Posterior vena cava (tissue), 2 donors: ENCODE measurements around the gene PPP2R5C. TPM values are rescaled to one million over a fixed set of nuclear protein-coding genes. Genes with fewer than 3 reads are reported as not detected.
"Not testable (repeated sequence)": the region's sequence is repeated elsewhere in the genome, so short reads cannot be mapped to it uniquely, and the experiment has no call there.

Source experiments
- DNase-seq: peaks from one replicate; pipeline ENCODE4 v3.0.0-alpha.2; 2020; ENCODE audit warnings: low spot score
- intact Hi-C, 2 donors: fragments of 100-400 bp; cut with DNase I; formaldehyde crosslinking; loops; one replicate each; pipeline versions ENCODE4 v1.14.1 to v1.14.2; 2022 to 2023
- total RNA-seq, 2 donors: library from RNA; stranded (reverse); fragmentation: NEBNext Ultra II Directional; extraction: Animal tissue kit (Norgen Biotek cat#: 25700); gene quantifications; one replicate each; pipeline ENCODE4 v1.2.1, GENCODE V29; 2021
- donor health status: DM: yes; HTN: yes; CAD: no.
- donor health status: DM: yes; HTN: yes; CAD: no.

PPP2R5C gene
- total RNA-seq, 2 donors from 2014 or later, result 132 to 135 TPM

DNA sequence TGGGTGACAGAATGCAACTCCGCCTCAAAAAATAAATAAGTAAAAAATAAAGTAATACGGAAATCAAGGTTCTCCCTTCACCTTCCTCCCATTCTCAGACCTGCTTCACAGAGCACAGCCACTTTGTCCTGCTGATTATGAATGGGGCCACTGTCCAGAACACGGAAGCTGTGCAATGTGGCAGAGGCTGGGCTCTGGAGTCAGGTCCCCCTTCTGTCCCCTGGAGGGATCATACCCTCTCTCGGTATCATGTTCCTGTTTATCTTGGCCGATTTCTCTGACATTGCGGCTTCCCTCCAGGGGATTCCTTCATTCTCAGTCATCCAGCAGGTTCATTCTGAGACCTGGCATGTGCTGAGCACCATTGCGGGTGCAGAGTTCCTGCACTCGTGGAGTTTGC lies 11.3 kb downstream of the PPP2R5C start:
- intact Hi-C loops, result no loop called here
- no peak for DNase-seq

DNA sequence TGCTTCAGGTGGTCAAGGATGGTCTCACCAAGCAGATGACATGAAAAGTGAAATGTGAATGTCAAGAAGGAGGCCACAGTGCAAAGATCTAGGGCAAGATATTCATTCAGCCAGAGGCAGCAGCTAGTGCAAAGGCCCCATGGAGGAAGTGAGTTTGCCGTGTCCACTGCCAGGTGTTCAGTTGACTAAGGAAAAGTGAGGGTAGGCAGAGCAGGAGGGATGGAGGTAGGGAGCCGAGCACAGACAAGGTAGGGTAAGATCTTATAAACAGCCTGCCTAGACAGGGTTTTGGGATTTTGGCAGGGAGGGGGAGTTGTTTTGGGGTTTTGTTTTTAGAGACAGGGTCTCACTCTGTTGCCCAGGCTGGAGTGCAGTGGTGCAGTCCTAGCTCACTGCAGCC lies 11.9 kb downstream of the PPP2R5C start:
- intact Hi-C loops, result no loop called here
- no peak for DNase-seq

DNA sequence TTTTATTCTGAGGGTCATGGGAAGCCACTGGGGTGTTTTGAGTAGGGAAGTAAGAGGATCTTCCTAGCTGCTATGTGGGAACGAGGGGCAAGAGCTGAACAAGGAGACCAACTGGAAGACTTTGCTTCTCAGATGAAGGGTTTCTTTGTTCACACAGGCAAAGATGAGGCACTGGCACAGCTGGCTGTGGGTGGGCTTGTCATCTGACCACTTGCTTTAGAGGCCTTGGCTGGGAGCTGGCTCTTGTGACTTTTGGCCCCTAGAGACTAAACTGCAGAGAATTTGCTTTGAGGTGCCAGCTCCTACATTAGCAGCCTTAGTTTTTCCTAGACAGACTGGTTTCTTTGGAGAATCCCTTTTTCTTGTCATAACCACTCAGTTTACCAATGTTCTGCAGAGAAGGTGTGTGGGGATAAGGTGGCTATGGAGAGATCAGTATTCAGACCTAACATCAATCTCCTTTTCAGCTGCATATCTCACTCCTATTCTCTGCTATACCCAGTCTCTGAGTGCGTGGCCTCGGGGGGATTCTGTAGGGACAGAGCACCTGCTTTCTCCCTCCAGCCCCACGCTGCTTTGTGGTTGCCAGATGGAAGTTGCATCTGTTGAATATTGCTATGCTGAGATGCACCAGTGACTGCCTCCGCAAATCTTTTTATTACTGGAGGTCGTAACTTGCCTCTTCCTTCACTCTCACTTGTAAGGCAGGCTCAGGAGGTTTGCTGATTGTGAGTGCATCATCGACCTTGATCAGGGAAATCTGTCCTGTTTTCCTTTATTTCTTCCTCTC lies 12.7 kb downstream of the PPP2R5C start:
- intact Hi-C loops, result no loop called here
- no peak for DNase-seq

DNA sequence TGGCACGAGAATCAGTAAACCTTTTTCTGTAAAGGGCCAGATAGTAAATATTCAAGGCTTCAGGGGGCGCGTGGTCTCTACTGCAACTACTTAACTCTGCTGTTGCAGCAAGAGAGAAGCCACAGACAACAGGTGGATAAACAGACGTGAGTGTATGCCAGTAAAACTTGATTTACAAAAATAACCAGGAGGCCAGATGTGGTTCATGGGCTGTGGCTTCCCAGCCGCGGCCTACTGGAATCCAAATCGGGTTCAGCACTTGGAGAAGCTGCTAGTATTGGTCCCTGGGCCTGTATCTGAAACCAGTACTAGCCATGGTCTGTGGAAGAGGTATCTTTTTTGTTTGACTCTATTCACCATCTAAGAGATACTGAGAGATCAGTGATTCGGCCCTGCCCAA lies 13.3 kb downstream of the PPP2R5C start:
- intact Hi-C loops, result no loop called here
- no peak for DNase-seq

DNA sequence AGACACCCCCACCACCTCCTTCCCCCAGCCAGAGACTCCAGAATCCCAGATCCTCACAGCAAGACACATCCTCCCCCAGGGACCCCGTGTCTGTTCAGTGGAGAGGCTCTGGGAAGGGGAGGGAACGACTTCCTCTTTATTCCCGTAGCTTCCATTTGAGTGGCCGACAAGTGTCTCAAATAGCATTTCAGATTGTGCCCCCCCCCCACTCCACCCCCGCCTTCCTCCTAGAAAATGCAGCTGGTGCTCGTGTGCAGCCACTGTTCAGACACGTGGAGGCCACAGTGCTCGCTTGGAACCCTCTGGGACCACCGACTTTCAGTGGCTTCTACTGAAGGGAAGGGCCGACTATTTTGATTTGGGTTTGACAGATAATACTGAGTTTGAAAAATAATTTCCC lies 14.3 kb downstream of the PPP2R5C start:
- no peak for DNase-seq
- intact Hi-C loops, result no loop called here

DNA sequence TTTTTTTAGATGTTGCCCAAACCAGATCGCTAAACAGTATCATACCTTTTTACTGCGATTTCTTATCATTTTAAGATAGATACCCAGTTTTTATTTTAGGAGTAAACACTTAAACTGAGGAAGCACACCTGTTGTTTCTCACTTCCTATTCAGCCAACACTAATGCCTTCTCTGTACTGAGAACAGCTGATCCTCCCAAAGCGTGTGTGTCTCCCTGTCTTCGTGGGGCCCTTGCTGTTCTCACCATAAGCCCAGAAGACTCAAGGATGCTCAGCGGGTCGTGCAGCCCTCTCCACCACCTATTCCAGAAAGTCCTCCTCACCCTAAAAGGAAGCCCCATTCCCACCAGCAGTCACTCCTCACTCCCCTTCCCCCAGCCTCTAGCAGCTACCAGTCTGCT lies 14.8 kb downstream of the PPP2R5C start:
- intact Hi-C loops, result no loop called here
- no peak for DNase-seq

DNA sequence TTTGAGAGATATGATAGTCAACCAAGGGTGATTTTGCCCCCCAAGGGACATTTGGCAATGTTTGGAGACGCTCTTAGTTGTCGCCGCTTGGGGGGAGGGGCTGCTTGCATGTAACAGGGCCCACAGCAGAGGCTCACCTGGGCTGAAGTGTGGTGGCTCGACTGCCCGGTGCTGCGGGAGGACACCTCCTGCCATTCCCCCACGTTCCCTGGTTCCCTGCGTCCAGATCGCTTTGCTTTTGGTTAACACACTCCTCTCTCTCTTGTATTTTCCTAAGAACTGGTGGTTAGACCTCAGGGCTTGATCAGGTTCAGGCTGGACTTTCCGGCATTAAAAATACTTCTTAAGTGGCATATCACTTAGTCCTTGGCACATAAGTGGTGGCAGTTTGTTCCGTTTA lies 18.9 kb downstream of the PPP2R5C start:
- intact Hi-C loops, result no loop called here
- DNase-seq, result no peak

DNA sequence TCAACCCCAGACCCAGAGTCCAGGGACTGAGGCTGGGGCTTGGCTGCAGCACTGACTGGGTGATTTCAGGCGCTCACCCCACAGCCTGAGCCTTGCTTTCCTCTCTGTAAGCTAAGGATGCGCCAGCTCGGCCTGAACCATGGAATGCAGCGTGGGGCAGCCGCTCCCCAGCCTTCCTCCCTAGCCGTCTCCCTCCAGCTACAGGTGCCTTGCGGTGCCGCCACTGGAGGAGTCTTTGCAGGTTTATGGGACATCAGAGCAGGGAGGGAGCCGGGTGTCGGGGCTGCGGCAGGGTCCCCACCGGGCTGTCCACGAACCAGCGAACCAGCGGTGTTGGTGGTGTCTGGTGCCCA lies 19.4 kb downstream of the PPP2R5C start:
- intact Hi-C loops, result no loop called here
- DNase-seq, result no peak

DNA sequence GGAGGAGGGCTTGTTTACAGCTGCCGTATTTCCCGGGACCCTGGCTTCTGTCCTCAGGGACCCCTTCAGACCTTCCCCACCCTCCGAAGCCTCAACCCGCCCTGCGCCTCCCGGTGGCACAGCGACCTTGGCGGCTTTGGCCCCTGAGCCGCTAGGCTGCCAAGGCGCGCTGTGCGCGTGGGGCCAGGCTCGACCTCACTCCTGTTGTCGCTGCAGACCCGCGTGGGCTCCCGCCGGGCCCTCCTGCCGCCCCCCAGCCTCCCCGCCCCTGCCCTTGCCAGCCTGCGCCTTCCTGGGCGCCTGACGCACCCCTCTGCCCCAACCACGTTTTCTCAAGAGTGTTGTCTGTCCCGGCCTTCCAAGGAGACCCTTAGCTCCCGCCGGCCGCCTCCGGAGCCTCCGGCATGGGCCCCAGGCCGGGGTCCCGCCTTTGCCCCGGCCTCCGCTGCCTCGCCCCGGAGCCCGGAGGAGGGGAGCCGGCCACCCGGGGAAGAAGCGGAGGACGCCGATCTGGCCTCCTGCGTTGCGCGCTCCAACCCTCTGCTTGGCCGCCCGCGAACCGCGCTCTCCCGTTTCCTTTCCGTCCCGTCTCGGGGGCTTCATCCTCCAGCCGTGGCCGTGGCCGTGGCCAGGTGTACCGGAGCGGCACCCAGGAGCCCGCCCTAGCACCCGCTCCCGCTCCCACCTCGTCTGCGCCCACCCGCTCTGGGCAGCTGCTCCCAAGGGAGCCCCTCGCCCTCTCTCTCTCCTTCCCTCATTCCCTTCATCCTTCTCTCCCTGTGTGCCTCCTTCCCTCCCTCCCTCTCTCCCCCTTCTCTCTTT lies 19.9 kb downstream of the PPP2R5C start:
- intact Hi-C loops, result no loop called here
- peak; percentile 82 for DNase-seq

DNA sequence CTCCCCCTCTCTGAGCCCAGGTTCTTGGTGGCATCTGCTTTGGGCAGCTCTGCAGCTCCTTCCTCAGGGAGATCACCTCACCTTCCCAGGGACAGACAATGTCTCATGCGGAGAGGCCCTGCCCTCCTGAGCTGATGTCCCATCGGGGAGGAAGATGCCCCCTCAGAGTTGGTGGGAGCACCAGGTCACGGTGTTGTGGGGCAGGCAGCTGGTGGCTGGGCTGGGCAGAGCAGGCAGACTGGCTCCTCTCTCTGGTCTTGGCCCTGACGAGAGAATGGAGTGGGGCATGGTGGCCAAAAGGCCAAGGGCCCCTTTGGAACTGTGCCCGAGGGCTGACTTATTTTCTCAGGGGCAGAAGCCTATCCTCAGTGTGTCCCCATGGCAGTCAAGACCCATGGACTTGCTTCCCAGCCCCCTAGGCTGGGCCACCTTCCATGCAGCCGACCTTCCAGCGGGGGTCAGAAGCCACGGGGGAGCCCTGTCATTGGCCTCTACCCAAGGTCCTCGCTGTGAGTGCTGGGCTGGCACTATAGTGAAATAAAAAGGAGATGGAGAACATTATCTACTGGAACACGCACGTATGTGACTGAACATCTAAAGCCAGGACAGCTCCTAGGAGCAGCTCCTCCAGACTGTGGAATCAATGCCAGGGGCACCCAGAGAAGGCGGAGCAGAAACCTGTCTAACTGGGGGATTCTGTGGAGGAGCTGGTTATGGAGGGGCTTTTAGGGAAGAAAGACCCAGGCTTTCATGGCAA lies 21.9 kb downstream of the PPP2R5C start:
- peak; percentile 78 for DNase-seq
- intact Hi-C loops, result no loop called here

DNA sequence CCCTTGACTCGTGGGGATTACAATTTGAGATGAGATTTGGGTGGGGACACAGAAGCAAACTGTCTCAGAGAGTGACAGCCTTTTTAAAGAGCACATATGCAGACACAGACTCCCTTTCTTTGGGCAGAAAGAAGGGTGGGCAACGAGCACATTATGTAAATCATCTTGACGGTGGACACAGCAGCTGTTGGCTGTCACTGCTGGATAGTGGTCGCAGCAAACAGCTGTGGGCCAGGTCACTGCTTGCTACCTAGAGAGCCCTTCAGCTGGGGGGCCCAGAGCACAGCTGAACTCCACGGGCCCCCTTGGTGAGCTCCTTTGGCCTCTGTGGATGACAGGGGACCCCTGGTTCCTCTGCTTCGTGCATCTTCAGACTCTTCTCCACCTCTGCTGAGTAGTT lies 23.1 kb downstream of the PPP2R5C start:
- intact Hi-C loops, result no loop called here
- no peak for DNase-seq

DNA sequence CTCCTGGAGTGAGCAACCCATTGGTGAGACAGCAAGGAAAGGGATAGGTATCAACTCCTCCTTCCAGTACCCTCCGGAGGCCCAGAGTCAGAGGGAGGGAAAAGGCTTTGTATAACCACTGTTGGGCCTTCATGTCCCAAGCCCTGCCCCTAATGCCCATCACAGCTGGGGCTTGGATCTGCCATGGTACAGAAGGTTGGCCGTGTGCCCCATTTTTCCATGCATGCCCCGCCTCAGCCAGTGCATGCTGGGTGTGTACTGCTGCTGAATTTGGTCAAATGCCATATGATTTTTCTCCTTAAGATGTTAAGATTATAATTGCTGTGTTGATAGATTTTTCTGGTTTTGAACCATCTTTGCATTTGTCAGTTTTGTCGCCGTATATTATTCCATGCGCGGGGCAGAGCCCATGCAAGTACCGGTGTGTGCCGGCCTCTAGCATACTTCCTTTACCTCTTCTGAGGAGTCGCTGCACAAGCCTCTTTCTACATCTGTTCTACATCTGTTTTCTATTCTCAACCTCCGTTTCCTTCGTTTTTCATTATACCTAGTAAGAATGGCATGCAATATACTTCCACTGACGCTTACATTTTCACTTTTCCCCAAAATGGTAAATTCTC lies 26.6 kb downstream of the PPP2R5C start:
- intact Hi-C loops, result no loop called here
- DNase-seq, result no peak

DNA sequence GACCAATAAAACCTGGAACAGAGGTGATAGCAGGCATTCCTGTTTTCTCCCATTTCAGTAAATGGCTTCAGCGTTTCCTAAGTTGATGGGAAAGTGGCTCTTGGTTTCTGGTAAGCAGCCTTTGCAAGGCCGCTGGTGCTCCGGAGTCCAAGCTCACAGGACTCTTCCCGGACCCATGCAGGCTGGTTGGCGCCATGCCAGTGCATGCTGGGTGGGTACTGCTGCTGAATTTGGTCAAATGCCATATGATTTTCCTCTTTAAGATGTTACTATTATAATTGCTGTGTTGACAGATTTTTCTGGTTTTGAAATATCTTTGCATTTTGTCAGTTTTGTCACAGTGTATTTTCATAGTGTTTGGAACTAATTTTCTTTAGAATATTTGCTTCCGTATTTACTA lies 27.7 kb downstream of the PPP2R5C start:
- intact Hi-C loops, result no loop called here
- DNase-seq, result no peak

DNA sequence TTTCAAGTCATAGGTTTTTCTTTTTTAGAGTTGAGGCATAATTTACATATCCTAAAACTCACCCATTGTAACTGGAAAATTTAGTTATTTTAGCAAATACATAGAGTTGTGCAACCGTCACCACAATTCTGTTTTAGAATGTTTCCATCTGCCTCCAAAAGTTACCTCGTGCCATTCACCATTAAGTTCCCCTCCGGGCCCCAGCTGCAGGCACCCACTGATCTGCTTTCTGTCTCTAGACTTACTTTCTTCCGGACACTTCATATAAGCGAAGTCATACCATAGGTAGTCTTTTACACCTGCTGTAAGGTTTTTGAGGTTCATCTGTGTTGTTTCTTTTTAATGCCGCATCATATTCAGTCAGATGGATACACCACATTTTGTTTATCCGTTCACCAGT lies 28.7 kb downstream of the PPP2R5C start:
- intact Hi-C loops, result no loop called here
- no peak for DNase-seq

DNA sequence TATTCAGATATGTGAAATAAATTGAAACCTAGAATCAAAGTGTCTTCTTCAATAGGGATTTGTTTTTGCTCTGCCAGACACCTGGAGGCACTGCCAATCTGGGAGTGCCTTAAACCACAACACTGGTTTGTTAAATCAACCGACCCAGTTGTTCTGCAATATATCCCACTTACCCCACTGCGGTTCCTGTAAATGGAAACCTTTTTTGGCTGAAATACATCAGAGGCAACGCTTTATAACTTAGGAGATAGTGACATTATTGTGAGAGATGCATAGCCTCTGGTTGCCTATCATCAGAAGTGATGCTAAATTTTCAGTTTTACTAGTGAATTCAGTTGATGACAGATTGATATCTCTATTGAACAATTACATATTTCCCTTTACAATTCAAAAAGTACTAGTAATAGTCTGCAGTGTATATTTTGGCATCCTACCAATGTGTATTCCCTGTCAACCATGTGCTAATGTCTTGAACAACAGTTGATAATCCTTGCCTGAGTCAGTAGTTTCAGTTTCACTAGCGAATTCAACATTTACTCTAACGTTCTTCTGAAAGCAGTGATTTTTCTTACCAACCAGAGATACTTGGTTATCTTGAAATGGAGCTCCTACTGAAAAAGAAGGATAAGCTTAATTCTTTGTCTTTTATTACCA lies 30.5 kb downstream of the PPP2R5C start:
- no peak for DNase-seq
- intact Hi-C loops, result no loop called here

DNA sequence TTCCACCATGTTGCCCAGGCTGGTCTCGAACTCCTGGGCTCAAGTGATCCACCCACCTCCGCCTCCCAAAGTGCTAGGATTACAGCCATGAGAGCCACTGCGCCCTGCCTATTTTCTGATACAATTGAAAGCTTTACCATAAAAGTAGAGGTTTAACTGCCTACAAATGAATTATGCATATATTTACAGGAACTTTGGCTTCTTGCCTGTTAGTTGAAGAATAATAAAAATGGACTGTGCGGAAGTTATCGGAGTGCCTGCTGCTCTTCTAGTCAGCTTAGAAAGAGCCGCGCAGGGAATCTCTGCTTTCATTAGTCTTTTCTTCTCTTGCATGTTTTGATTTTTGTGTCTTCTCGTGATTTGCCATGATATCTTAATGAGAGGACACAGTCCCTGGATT lies 34.5 kb downstream of the PPP2R5C start:
- no peak for DNase-seq
- intact Hi-C loops, result no loop called here

DNA sequence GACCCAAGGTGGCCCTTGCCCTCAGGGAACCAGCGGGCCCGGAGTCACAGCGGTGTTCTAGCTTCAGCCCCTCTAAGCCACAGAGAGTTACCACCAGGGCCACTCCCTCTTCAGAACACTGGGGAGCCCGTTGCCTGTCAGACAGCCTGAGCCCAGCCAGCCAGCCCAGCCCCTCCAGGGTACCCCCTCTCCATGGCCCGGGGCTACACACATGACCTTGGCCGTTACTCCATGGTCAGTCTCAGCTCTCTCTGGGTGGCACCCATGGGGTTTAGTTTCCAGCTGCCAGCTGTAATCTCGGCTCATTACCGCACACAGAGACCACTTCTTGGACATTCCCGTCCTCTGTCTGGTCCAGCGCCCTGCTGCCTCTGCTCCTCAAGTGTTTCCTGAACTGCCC lies 35.0 kb downstream of the PPP2R5C start:
- no peak for DNase-seq
- intact Hi-C loops, result no loop called here

DNA sequence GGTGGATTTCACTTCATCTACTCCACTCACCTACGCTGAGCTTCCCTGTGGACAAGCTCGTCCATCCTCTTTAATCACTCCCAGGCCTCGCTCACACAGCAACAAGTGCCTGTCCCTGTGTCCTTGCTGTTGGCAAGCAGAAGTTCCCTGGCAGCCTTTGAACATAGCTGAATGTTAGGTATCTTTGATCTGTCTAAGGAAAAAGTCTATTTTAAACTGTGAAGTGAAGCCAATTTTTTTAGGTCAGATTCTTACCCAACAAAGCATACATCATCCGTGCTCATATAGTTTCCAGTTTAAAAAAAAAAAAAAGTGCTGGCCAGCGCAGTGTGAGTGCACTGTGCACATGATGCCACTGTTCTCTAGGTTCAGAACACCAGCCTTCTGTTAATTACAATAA lies 36.3 kb downstream of the PPP2R5C start:
- DNase-seq, result no peak
- intact Hi-C loops, result no loop called here

DNA sequence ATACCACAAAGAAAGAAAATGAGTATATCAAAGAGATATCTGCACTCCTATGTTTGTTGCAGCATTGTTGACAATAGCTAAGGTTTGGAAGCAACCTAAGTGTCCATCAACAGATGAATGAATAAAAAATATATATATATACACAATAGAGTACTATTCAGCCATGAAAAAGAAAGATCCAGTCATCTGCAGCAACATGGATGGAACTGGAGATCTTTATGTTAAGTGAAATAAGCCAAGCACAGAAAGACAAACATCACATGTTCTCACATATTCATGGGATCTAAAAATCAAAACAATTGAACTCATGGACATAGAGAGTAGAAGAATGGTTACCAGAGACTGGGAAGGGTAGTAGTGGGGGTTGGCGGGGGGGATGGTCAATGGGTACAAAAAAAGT lies 42.9 kb downstream of the PPP2R5C start:
- intact Hi-C loops, DNase-seq: not testable (repeated sequence)
